ENCODE data around the gene C5orf63. TPM values are rescaled to one million over a fixed set of nuclear protein-coding genes. Genes with fewer than 3 reads are reported as not detected.

The C5orf63 gene
- total and polyA plus RNA-seq, 7 donors = 0.55 to 10.9 (median 4.1) TPM

GRCh38 chr5:127084656-127085055 is 11.4 kb upstream of the C5orf63 start:
- Histone ChIP-seq H3K27ac (no peak overlapping the region), H3K36me3 (no peaks in the 10 kb centered on the region), H3K4me3 (no peak overlapping the region), H3K4me1 (no peaks in the 10 kb centered on the region), H3K27me3 (no peaks in the 10 kb centered on the region), H3K9me3 (peaks cover 0 to 2% (median 0%) of the 10 kb centered on the region in 4 donors)
- no peak for TF ChIP-seq EP300 (IDR thresholded peaks at IDR 0.05)
- no peak for TF ChIP-seq POLR2A (IDR thresholded peaks at IDR 0.05)
- TF ChIP-seq POLR2AphosphoS5 (IDR thresholded peaks at IDR 0.05) = no peak
- no peak for TF ChIP-seq CTCF (IDR thresholded peaks at IDR 0.05)
- no peak for DNase-seq
- intact Hi-C loops (cut with DNase I) = no loop called here
- 87 to 90% methylated on average over 3 of the region's 3 CpGs for WGBS, 2 donors

GRCh38 chr5:127083711-127084110 is 10.4 kb upstream of the C5orf63 start:
- no peak overlapping the region for H3K27ac ChIP-seq
- H3K27me3 ChIP-seq = no peaks in the 10 kb centered on the region
- H3K9me3 ChIP-seq = peaks cover 0 to 2% (median 0%) of the 10 kb centered on the region in 4 donors
- no peaks in the 10 kb centered on the region for H3K36me3 ChIP-seq
- intact Hi-C loops (cut with DNase I) = no loop called here
- DNase-seq = no peak
- no peaks in the 10 kb centered on the region for H3K4me1 ChIP-seq
- H3K4me3 ChIP-seq = no peak overlapping the region
- no peak for TF ChIP-seq EP300 (IDR thresholded peaks at IDR 0.05)
- TF ChIP-seq CTCF (IDR thresholded peaks at IDR 0.05) = no peak
- no peak for TF ChIP-seq POLR2AphosphoS5 (IDR thresholded peaks at IDR 0.05)
- TF ChIP-seq POLR2A (IDR thresholded peaks at IDR 0.05) = no peak
- 94 to 97% methylated on average over 2 of the region's 2 CpGs for WGBS, 2 donors

GRCh38 chr5:127079994-127080491 is 6.7 kb upstream of the C5orf63 start:
- peaks cover 0 to 2% (median 0%) of the 10 kb centered on the region in 4 donors for H3K9me3 ChIP-seq
- no peak overlapping the region for H3K4me3 ChIP-seq
- WGBS, 2 donors = 70 to 76% methylated on average over 9 of the region's 9 CpGs
- H3K4me1 ChIP-seq = no peaks in the 10 kb centered on the region
- intact Hi-C loops (cut with DNase I) = no loop called here
- TF ChIP-seq CTCF (IDR thresholded peaks at IDR 0.05) = no peak
- no peak for TF ChIP-seq EP300 (IDR thresholded peaks at IDR 0.05)
- no peak for TF ChIP-seq POLR2A (IDR thresholded peaks at IDR 0.05)
- no peak for TF ChIP-seq POLR2AphosphoS5 (IDR thresholded peaks at IDR 0.05)
- no peak for DNase-seq
- no peaks in the 10 kb centered on the region for H3K27me3 ChIP-seq
- no peak overlapping the region for H3K27ac ChIP-seq
- H3K36me3 ChIP-seq = no peaks in the 10 kb centered on the region

- intact Hi-C loops (cut with DNase I) = no loop called here
- peaks cover 0 to 5% (median 0%) of the 10 kb centered on the region in 4 donors for H3K4me1 ChIP-seq
- DNase-seq = no peak
Measured at GRCh38 chr5:127077366-127077765, 4.1 kb upstream of the C5orf63 start.

More at GRCh38 chr5:127077366-127077765, 4.1 kb upstream of the C5orf63 start:
- 19 to 63% methylated on average over 1 of the region's 1 CpG for WGBS, 2 donors
- H3K27ac ChIP-seq = no peak overlapping the region
- H3K27me3 ChIP-seq = no peaks in the 10 kb centered on the region
- peaks cover 0 to 2% (median 0%) of the 10 kb centered on the region in 4 donors for H3K9me3 ChIP-seq
- TF ChIP-seq EP300 (IDR thresholded peaks at IDR 0.05) (no peak), POLR2A (IDR thresholded peaks at IDR 0.05) (no peak), CTCF (IDR thresholded peaks at IDR 0.05) (no peak), POLR2AphosphoS5 (IDR thresholded peaks at IDR 0.05) (no peak)
- H3K4me3 ChIP-seq = no peak overlapping the region
- no peaks in the 10 kb centered on the region for H3K36me3 ChIP-seq
